K562 (cell line): ENCODE results near the gene PIGV. TPM values are rescaled to one million over a fixed set of nuclear protein-coding genes. Genes with fewer than 3 reads are reported as not detected.
"Not testable (repeated sequence)": the region's sequence is repeated elsewhere in the genome, so short reads cannot be mapped to it uniquely, and the experiment has no call there.

ENCODE experiments used
- CBX3 ChIP-seq, 2 experiments: IDR thresholded peaks; 1 replicate in 1 of 2; 2 replicates in 1 of 2; pipeline ENCODE4 v1.6.1; 2012; ENCODE audit warnings: inconsistent platforms in 2 of 2, low read length in 2 of 2, borderline replicate concordance in 1 of 2, control low read depth in 1 of 2
- MAZ ChIP-seq, 2 experiments: fragments of 450-650 bp in 1 of 2; sonication (generic) in 1 of 2; formaldehyde crosslinking; IDR thresholded peaks in 1 of 2; conservative IDR thresholded peaks in 1 of 2; 2 replicates each; pipeline versions ENCODE4 v1.4.0 to v1.5.0; 2020; ENCODE audit warnings: mild to moderate bottlenecking in 1 of 2, missing genetic modification reagents in 1 of 2
- polyA plus RNA-seq, 8 experiments: library from polyadenylated mRNA; depleted of rRNA in 4 of 8; stranded (reverse) in 5 of 8; unstranded in 3 of 8; fragments of >200 nt; fragmentation: Nextera tagmentation in 2 of 8; fragmentation: Illumina TruSeq in 1 of 8; extraction: Ambion mirVana in 2 of 8; extraction: Trizol in 1 of 8; gene quantifications; 2 replicates each; pipeline versions ENCODE4 v1.2.1 to v1.2.3, GENCODE V29; 2011 to 2014; ENCODE audit warnings: inconsistent platforms in 1 of 8, missing spikeins in 1 of 8
- total RNA-seq, 7 experiments: library from RNA; depleted of rRNA in 6 of 7; stranded (reverse); fragments of >200 nt in 6 of 7; fragmentation: Illumina TruSeq in 2 of 7; extraction: Trizol in 2 of 7; gene quantifications; 2 replicates each; pipeline versions ENCODE4 v1.2.1 to v1.2.3, GENCODE V29; 2011 to 2021; ENCODE audit warnings: low replicate concordance in 1 of 7
- TF ChIP-seq, protein P1 (sequence below), 2 experiments: fragments of 450-650 bp; formaldehyde crosslinking in 1 of 2; IDR thresholded peaks; 2 replicates each; pipeline versions ENCODE4 v1.4.0 to v1.6.1; 2014 to 2020; ENCODE audit warnings: mild to moderate bottlenecking in 2 of 2, borderline replicate concordance in 1 of 2, low read depth in 1 of 2

The PIGV gene
- total and polyA plus RNA-seq, 9 of the 15 experiments (the other 6 are each of a cell fraction or from before 2014, with no cell fraction given), result 8.4 to 21.8 (median 11.7) TPM

DNA sequence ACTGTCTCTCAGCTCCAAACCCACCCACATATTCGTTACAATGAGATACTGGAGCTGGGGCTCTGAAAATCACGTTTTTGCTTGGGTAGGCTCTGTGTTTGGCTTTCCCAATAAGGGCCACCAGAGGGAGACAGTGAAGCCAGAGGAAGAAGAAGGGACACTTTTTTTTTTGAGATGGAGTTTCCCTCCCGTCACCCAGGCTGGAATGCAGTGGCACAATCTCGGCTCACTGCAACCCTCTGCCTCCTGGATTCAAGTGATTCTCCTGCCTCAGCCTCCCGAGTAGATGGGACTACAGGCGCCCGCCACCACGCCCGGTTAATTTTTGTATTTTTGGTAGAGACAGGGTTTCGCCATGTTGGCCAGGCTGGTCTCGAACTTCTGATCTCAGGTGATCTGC, 22.4 kb downstream of the PIGV start (continued):
- TF ChIP-seq, protein P1, sequence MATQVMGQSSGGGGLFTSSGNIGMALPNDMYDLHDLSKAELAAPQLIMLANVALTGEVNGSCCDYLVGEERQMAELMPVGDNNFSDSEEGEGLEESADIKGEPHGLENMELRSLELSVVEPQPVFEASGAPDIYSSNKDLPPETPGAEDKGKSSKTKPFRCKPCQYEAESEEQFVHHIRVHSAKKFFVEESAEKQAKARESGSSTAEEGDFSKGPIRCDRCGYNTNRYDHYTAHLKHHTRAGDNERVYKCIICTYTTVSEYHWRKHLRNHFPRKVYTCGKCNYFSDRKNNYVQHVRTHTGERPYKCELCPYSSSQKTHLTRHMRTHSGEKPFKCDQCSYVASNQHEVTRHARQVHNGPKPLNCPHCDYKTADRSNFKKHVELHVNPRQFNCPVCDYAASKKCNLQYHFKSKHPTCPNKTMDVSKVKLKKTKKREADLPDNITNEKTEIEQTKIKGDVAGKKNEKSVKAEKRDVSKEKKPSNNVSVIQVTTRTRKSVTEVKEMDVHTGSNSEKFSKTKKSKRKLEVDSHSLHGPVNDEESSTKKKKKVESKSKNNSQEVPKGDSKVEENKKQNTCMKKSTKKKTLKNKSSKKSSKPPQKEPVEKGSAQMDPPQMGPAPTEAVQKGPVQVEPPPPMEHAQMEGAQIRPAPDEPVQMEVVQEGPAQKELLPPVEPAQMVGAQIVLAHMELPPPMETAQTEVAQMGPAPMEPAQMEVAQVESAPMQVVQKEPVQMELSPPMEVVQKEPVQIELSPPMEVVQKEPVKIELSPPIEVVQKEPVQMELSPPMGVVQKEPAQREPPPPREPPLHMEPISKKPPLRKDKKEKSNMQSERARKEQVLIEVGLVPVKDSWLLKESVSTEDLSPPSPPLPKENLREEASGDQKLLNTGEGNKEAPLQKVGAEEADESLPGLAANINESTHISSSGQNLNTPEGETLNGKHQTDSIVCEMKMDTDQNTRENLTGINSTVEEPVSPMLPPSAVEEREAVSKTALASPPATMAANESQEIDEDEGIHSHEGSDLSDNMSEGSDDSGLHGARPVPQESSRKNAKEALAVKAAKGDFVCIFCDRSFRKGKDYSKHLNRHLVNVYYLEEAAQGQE (IDR thresholded peaks at IDR 0.05; ENCODE audit: borderline replicate concordance), result peak; percentile 45; the same call in 1 of the 2 replicates
- TF ChIP-seq, protein P1 (CRISPR knock-in tag; IDR thresholded peaks at IDR 0.05; ENCODE audit: low read depth), result not testable (repeated sequence)
- 0 out of 4 replicates have a peak, but pooled peaks of 1 of the 2 experiments have one; percentile 31 for TF ChIP-seq MAZ (CRISPR knock-in tag; conservative IDR thresholded peaks at IDR 0.05 in 1 of 2, IDR thresholded peaks at IDR 0.05 in 1 of 2)
- 0 out of 3 replicates have a peak, but pooled peaks of 1 of the 2 experiments have one; percentile 42 for TF ChIP-seq CBX3 (IDR thresholded peaks at IDR 0.05; ENCODE audit: borderline replicate concordance in 1 of 2, low read length in 2 of 2)
